ENCODE data around the gene CDC42SE1. TPM values are rescaled to one million over a fixed set of nuclear protein-coding genes. Genes with fewer than 3 reads are reported as not detected.

The CDC42SE1 gene
- total and polyA plus RNA-seq, 9 of the 15 experiments (the other 6 are each of a cell fraction or from before 2014, with no cell fraction given), result 78.1 to 189 (median 114) TPM

GRCh38 chr1:151054971-151055547 lies 4.4 kb downstream of the CDC42SE1 start (continued):
- TF ChIP-seq ZKSCAN8 (CRISPR knock-in tag; IDR thresholded peaks at IDR 0.05), result no peak
- no peak for TF ChIP-seq ZNF121 (CRISPR knock-in tag; conservative IDR thresholded peaks at IDR 0.05)
- TF ChIP-seq HBP1 (CRISPR knock-in tag; IDR thresholded peaks at IDR 0.05), result peak; percentile 74; the same call in 1 of the 2 replicates
- peak; percentile 58; the same call in 1 of the 2 replicates for TF ChIP-seq MECOM (CRISPR knock-in tag; IDR thresholded peaks at IDR 0.05)
- TF ChIP-seq ZNF444 (CRISPR knock-in tag; IDR thresholded peaks at IDR 0.05), result no peak
- no peak for TF ChIP-seq IRF2 (CRISPR knock-in tag; IDR thresholded peaks at IDR 0.05)
- peak; percentile 92 to 93 for TF ChIP-seq KDM1A (IDR thresholded peaks at IDR 0.05)
- no peak for TF ChIP-seq ZNF512 (tag; IDR thresholded peaks at IDR 0.05)
- no peak for TF ChIP-seq SMARCA5 (IDR thresholded peaks at IDR 0.05)
- TF ChIP-seq MLLT1 (IDR thresholded peaks at IDR 0.05), result 0 out of 4 replicates have a peak, but pooled peaks of 1 of the 2 experiments have one; percentile 42
- TF ChIP-seq CHAMP1 (IDR thresholded peaks at IDR 0.05), result no peak
- no peak for TF ChIP-seq ZNF780A (CRISPR knock-in tag; IDR thresholded peaks at IDR 0.05)
- TF ChIP-seq SRSF3 (IDR thresholded peaks at IDR 0.05; ENCODE audit: insufficient read depth, low read length), result no peak
- no peak for TF ChIP-seq BRCA1 (IDR thresholded peaks at IDR 0.05)
- no peak for TF ChIP-seq BRCA1 (CRISPR knock-in tag; IDR thresholded peaks at IDR 0.05)
- no peak for TF ChIP-seq ZNF696 (CRISPR knock-in tag; conservative IDR thresholded peaks at IDR 0.05)
- TF ChIP-seq ZNF707 (CRISPR knock-in tag; conservative IDR thresholded peaks at IDR 0.05), result no peak
- TF ChIP-seq ZNF232 (CRISPR knock-in tag; IDR thresholded peaks at IDR 0.05), result no peak
- TF ChIP-seq DMBX1 (CRISPR knock-in tag; IDR thresholded peaks at IDR 0.05; ENCODE audit: borderline replicate concordance), result peak; percentile 77
- no peak for TF ChIP-seq ZNF785 (CRISPR knock-in tag; IDR thresholded peaks at IDR 0.05)
- 0 out of 2 replicates have a peak, but pooled peaks have one; percentile 14 for TF ChIP-seq ETV1 (tag; conservative IDR thresholded peaks at IDR 0.05; ENCODE audit: low read depth)
- TF ChIP-seq TRIM28 (IDR thresholded peaks at IDR 0.05), result 0 out of 2 replicates have a peak, but pooled peaks have one; percentile 31

All from K562 (cell line).